Iris pigment epithelial cell (primary cell): ENCODE data around the gene GALNT11.
"Not testable (repeated sequence)": the region's sequence is repeated elsewhere in the genome, so short reads cannot be mapped to it uniquely, and the experiment has no call there.

Source experiments
- DNase-seq: peaks from one replicate; pipeline ENCODE4 v3.0.0-alpha.2; 2011; ENCODE audit warnings: low read depth

The GALNT11 gene

DNA sequence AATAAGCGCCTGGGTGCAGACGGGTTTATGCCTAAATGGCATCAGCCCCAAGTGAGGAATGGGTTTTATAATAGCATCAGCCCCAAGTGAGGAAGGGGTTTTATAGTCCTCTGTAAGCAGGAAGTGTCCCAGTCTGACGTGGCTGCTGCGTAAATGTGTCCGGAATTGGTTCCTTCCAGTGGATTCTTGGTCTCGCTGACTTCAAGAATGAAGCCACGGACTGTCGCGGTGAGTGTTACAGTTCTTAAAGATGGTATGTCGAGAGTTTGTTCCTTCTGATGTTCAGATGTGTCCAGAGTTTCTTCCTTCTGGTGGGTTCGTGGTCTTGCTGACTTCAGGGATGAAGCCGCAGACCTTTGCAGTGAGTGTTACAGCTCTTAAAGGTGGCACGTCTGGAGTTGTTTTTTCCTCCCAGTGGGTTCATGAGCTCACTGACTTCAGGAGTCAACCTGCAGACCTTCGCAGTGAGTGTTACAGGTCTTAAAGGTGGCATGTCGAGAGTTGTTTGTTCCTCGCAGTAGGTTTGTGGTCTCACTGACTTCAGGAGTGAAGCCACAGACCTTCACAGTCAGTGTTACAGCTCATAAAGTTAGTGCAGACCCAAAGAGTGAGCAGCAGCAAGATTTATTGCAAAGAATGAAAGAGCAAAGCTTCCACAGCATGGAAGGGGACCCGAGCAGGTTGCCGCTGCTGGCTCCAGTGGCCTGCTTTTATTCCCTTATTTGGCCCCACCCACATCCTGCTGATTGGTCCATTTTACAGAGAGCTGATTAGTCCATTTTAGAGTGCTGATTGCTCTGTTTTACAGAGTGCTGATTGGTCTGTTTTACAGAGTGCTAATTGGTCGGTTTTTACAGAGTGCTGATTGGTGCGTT is 2.3 kb downstream of the GALNT11 start:
- not testable (repeated sequence) for DNase-seq

DNA sequence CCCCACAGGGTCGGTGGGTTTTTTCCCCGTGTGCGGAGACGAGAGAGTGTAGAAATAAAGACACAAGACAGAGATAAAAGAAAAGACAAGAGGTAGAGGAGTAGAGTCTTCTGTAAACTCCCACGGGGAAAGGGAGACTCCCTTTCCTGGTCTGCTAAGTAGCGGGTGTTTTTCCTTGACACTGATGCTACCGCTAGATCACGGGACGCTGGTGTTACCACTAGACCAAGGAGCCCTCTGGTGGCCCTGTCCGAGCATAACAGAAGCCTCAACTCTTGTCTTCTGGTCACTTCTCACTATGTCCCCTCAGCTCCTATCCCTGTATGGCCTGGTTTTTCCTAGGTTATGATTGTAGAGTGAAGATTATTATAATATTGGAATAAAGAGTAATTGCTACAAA is 4.6 kb downstream of the GALNT11 start:
- peak; percentile 32 for DNase-seq

DNA sequence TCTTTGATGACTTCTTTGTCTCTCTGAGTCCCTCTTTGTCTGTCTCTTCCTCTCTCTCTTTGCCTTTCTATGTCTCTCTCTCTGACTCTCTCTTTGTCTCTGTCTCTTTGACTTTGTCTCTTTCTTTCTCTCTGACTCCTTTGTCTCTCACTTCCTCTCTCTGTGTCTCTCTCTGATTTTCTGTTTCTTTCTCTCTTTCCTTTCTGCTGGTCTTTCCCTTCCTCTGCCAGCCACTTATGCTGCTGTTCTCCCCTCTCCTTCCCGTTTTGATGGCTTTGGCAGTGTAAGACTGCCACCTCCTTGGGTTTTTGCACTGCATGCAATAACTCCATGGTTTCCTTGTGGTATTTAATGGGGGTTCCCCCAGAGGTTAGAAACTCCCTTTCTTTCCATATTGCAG is 5.2 kb downstream of the GALNT11 start:
- not testable (repeated sequence) for DNase-seq

DNA sequence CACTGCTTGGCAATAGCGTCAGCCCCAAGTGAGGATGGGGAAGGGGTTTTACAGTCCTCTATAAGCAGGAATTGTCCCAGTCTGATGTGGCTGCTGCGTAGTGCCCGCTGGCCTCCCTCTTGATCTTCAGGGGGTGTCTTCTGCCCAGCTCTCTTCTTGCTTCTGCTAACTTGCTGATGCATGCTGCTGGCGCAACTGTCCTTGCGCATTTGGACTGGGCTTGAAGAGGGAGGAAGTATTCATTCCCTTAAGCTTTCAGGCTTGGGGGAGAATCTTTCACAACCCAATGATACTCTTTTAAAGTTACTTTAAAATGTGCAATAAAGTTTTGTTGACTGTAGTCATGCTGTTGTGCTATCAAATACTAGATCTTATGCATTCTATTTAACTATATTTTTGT is 10.3 kb downstream of the GALNT11 start:
- no peak for DNase-seq

DNA sequence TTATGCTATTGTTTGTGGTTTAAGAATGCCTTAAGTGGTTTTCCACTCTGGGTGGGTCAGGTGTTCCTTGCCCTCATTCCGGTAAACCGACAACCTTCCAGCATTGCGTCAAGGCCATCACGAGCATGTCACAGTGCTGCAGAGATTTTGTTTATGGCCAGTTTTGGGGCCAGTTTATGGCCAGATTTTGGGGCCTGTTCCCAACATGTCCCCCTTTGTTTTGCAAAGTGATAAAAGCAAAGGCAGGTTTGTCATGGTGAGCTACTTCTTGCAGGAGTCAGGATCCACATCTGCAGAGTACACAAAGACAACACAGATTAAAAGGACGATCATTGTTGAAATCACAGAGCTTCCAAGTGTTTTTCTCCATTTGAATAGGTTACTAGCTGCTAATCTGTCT is 12.9 kb downstream of the GALNT11 start:
- DNase-seq = not testable (repeated sequence)

DNA sequence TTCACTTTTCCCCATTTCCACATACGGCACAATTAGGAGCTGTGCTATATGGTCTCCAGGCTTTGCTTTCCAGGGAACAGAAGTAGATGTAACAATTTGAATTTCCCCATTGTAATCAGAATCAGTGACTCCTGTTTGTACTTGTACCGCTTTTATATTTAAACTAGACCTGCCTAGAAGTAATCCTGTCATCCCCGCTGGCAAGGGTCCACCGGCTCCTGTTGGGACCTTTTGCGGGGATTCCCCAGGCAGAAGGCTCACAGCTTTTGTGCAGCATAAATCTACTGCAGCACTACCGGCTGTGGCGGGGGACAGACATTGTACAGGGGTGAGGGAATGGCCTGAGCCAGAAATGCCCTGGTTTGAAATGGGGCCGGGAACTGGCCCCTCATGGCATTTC is 17.6 kb downstream of the GALNT11 start:
- DNase-seq = not testable (repeated sequence)

DNA sequence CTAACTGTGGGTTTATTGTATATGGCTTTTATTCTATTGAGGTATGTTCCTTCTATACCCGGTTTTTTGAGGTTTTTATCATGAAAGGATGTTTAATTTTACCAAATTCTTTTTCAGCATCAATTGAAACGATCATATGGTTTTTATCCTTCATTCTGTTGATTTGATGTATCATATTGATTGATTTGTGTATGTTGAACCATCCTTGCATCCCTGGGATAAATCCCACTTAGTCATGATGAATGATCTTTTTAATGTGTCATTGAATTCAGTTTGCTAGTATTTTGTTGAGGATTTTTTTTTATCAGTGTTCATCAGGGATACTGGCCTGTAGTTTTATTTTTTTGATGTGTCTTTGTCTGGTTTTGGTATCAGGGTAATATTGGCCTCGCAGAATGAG is 19.4 kb downstream of the GALNT11 start:
- not testable (repeated sequence) for DNase-seq

DNA sequence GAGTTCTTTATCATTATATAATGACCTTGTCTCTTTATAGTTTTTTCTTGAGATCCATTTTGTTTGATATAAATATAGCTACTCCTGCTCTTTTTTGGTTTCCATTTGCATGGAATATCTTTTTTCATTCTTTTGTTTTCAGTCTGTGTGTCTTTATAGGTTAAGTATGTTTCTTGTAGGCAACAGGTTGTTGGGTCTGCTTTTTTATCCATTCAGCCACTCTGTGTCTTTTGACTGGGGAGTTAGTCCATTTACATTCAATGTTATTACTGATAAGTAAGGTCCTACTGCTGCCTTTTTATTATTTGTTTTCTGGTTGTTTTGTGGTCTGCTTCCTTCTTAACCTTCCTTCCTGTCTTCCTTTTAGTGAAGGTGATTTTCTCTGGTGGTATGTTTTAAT is 21.1 kb downstream of the GALNT11 start:
- DNase-seq = no peak

DNA sequence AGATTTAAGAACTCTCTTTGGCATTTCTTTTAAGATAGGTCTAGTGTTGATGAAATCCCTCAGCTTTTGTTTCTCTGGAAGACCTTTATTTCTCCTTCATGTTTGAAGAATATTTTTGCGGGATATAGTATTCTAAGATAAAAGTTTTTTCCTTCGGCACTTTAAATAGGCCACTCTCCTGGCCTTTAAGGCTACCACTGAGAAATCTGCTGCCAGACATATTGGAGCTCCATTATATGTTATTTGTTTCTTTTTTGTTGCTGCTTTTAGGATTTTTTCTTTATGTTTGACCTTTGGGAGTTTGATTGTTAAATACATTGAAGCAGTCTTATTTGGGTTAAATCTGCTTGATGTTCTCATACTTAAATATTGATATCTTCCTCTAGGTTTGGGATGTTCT is 22.6 kb downstream of the GALNT11 start:
- no peak for DNase-seq

DNA sequence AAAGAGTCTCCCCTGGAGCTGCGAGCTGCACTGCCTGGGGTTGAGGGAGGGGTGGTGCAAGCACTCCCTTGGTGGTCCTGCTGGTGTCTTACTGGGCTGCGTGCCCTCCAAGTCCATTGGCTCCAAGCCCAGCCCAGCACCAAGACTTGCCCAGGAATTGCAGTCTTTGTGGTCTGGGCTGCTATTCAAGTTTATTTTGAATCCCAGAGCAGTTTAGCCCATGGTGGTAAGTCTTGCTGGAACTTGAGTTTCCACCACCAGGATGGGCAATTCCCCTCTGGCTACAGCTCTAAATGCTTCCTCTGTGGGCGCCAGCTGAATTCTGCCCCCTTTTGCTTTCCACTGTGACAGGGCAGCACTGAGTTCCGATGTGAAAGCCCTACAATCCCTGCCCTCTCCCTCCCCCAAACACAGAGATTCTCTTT is 25.1 kb downstream of the GALNT11 start:
- DNase-seq = peak; percentile 55

DNA sequence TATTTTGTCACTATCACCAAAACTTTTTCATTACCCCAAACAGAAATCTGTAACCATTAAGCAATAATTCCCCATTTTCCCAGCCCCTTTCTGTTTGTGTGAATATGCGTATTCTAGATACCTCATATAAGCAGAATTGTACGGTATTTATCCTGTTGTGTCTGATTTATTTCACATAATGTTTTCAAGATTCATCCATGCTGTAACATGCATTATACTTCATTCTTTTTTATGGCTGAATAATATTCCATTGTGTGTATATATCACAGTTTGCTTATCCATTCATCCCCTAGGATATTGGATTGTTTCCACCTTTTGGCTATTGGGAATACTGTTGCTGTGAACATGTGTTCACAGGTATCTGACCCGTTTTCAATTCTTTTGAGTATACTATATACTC is 26.5 kb downstream of the GALNT11 start:
- no peak for DNase-seq

DNA sequence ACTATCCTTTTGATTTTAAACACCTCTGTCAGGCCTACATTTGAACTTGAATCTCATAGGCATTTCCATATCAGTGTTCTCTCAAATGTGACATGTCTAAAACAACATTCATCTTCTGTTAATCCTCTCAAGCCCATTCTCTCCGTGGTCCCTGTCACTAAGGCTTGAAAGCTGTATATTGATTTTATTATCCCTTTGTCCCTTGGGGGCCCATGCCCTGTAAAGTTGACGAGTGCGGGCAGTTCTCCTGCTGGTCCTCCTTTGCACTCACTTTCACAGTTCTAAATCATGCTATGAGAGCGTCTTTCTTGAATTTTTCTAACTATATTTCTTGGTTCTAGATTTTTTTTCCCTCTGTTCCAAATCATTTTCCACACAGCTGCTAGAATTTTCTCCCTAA is 27.3 kb downstream of the GALNT11 start:
- no peak for DNase-seq

DNA sequence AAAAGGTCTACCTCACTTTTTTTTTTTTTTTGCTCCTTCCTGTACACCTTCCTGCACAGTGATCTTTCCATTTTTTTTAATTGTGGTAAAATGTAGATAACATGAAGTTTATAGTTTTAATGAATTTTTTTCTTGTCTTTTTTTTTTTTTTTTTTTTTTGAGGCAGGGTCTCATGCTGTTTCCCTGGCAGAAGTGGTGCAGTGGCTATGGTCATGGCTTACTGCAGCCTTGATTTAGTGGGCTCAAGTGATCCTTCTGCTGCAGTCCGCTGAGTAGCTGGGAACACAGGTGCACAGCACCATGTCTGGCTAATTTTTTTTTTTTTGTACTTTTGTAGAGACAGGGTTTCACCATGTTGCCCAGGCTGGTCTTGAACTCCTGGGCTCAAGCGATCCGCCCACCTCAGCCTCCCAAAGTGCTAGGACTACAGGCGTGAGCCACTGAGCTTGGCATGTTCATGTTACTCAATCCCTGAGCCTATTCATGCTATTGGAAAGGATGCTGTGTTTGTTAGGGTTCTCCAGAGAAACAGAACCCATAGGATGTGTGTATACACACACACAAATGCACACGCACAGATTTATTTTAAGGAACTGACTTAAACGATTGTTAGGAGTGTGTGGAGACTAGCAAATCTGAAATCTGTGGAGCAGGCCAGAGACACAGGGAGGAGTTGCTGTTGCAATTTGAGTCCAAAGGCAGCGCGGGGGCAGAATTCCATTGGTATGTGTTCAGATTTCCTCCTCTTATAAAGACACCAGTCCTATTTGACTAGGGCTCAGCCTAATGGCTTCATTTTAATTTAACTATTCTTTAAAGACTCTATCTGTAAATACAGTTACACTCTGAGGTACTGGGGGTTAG is 29.1 kb downstream of the GALNT11 start:
- peak; percentile 89 for DNase-seq

DNA sequence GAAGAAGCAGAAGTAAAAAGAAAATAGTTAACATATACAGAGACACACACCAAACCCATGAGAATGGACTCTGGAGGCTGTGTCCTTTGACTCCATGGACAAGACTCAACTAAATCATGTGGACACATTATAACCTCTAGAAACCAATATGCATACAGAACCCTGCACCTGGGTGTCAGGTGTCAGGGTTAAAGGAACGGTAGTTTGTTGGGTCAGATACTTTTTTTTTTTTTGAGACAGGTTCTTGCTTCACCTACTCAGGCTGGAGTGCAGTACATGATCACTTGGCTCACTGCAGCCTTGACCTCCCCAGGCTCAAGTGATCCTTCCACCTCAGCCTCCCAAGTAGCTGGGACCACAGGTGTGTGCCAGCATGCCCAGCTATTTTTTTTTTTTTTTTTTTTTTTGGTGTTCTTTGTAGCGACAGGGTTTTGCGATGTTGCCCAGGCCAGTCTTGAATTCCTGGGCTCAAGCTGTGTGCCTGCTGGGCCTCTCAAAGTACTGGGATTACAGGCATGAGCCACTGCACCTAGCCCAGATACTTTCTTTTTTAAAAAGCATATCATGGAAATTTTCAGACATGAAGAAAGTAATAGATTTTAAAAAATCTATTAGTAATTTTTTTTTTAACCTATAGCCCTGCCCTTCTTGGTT is 31.3 kb downstream of the GALNT11 start:
- DNase-seq = no peak

DNA sequence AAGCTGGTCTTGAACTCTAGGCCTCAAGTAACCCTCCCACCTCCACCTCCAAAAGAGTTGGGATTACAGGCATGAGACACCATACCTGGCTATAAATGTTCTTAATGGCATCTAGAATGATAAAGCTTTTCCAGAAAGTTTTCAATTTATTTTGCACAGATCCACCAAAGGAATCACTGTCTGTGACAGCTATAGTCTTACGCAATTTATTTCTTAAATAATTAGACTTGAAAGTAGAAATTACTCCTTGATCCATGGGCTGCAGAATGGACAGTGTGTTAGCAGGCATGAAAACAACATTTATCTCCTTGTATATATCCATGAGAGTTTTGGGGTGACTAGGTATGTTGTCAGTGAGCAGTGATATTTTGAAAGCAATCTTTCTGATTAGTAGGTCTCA is 33.8 kb downstream of the GALNT11 start:
- no peak for DNase-seq

DNA sequence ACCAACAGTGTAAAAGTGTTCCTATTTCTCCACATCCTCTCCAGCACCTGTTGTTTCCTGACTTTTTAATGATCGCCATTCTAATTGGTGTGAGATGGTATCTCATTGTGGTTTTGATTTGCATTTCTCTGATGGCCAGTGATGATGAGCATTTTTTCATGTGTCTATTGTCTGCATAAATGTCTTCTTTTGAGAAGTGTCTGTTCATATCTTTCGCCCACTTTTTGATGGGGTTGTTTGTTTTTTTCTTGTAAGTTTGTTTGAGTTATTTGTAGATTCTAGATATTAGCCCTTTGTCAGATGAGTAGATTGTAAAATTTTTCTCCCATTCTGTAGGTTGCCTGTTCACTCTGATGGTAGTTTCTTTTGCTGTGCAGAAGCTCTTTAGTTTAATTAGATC is 35.6 kb downstream of the GALNT11 start:
- not testable (repeated sequence) for DNase-seq

DNA sequence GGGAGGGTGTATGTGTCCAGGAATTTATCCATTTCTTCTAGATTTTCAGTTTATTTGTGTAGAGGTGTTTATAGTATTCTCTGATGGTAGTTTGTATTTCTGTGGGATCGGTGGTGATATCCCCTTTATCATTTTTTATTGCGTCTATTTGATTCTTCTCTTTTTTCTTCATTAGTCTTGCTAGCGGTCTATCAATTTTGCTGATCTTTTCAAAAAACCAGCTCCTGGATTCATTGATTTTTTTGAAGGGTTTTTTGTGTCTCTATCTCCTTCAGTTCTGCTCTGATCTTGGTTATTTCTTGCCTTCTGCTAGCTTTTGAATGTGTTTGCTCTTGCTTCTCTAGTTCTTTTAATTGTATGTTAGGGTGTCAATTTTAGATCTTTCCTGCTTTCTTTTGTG is 37.7 kb downstream of the GALNT11 start:
- DNase-seq = not testable (repeated sequence)

DNA sequence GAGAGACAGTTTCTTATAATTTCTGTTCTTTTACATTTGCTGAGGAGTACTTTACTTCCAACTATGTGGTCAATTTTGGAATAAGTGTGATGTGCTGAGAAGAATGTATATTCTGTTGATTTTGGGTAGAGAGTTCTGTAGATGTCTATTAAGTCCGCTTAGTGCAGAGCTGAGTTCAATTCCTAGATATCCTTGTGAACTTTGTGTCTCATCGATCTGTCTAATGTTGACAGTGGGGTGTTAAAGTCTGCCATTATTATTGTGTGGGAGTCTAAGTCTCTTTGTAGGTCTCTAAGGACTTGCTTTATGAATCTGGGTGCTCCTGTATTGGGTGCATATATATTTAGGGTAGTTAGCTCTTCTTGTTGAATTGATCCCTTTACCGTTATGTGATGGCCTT is 38.3 kb downstream of the GALNT11 start:
- not testable (repeated sequence) for DNase-seq

DNA sequence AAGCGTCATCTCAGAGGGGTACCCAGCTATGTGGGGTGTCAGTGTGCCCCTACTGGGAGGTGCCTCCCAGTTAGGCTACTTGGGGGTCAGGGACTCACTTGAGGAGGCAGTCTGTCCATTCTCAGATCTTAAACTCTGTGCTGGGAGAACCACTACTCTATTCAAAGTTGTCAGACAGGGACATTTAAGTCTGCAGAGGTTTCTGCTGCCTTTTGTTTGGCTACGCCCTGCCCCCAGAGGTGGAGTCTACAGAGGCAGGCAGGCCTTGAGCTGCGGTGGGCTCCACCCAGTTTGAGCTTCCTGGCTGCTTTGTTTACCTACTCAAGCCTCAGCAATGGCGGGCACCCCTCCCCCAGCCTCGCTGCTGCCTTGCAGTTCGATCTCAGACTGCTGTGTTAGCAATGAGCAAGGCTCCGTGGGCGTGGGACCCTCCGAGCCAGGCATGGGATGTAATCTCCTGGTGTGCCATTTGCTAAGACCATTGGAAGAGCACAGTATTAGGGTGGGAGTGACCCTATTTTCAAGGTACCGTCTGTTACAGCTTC is 40.4 kb downstream of the GALNT11 start:
- not testable (repeated sequence) for DNase-seq

DNA sequence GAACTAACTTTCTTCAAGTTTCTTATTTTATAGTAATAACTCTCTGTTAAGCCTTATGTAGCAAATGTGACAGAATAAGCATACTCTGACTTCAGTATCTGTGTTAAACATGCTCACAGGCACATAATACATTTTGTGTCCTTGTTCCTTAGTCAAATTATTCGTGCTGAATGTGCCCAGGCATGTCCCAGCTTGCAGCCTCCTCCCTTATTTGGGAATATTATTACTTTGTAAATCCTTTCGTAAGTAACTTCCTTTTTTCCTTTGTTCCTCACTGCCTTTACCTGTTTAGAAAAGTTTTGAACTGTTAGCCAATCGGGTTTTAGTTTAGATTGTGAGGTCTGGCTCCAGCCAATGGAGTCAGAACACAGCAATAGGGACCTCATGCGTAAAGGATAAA is 46.9 kb downstream of the GALNT11 start:
- no peak for DNase-seq

DNA sequence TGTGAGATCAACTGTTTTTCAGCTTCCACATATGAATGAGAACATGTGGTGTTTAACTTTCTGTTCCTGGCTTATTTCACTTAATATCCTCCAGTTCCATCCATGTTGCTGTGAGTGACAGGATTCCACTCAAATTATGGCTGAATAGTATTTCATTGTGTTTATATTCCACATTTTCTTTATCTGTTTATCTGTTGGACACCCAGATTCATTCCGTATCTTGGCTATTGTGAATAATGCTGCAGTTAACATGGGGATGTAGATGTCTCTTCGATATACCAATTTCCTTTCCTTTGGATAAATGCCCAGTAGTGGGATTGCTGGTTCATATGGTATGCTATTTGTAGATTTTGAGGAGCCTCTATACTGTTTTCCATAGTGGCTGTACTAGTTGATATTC is 47.9 kb downstream of the GALNT11 start:
- DNase-seq = no peak

DNA sequence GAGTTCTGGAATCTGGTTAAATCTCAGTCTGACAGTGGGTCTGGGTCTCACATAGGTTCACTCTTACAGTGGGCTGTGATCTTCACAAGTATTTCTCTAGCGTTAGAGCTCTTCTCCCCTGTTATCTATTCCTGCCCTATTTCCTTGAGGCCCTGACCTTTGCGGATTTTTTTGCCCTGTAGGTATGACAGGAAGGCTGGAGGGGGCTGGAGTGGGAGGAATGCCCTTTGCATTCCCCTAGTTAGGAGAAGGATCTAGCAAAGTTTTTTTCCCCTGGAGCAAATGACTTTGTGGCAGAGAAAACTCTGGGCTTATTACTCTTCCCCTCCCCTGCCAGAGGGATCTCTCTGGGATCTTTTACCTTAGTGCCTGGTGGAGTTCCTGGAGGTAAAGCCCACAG is 49.2 kb downstream of the GALNT11 start:
- no peak for DNase-seq
